ENCODE results near the gene USH1C.

DNA sequence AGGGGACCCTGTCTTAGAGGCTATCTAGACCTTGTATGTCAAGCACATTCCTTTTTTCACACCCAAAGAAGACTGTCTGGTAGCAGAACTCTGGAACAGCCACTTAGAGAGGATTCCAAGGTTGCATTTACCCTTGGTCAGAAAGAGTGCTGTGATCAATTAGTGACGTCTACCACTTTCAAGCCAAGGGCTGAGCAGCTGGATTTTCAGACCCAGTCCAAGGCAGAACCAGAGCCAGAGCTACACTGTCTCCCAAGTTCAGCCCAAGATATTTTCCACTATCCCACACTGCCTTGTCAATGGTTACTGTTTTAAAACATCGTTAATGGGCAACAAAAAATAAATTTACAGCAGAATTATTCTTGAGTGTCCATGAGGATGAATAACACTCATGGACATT lies 91.5 kb downstream of the USH1C start:
- no peak for TF ChIP-seq POLR2A (IDR thresholded peaks at IDR 0.05)
- TF ChIP-seq, protein P1, sequence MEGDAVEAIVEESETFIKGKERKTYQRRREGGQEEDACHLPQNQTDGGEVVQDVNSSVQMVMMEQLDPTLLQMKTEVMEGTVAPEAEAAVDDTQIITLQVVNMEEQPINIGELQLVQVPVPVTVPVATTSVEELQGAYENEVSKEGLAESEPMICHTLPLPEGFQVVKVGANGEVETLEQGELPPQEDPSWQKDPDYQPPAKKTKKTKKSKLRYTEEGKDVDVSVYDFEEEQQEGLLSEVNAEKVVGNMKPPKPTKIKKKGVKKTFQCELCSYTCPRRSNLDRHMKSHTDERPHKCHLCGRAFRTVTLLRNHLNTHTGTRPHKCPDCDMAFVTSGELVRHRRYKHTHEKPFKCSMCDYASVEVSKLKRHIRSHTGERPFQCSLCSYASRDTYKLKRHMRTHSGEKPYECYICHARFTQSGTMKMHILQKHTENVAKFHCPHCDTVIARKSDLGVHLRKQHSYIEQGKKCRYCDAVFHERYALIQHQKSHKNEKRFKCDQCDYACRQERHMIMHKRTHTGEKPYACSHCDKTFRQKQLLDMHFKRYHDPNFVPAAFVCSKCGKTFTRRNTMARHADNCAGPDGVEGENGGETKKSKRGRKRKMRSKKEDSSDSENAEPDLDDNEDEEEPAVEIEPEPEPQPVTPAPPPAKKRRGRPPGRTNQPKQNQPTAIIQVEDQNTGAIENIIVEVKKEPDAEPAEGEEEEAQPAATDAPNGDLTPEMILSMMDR (IDR thresholded peaks at IDR 0.05) = no peak
- no peak for TF ChIP-seq EP300 (IDR thresholded peaks at IDR 0.05)
